Spleen (tissue), 13 donors: Measurements from ENCODE around the gene SH3RF3. TPM values are rescaled to one million over a fixed set of nuclear protein-coding genes. Genes with fewer than 3 reads are reported as not detected.

Experiments used
- DNase-seq: peaks from one replicate; pipeline ENCODE4 v3.0.0-alpha.2; 2020
- H3K27ac ChIP-seq, 8 donors: fragments of 200-600 bp; sonication (generic) in 7 of 8; 1 replicate in 4 of 8; 2 replicates in 4 of 8; pipeline versions ENCODE4 v1.5.0 to v1.8.0; 2016 to 2021; ENCODE audit warnings: inconsistent platforms in 4 of 8, mild to moderate bottlenecking in 4 of 8, moderate library complexity in 1 of 8
- H3K27me3 ChIP-seq, 7 donors: fragments of 200-600 bp; sonication (generic) in 6 of 7; replicated peaks in 1 of 7; 1 replicate in 4 of 7; 2 replicates in 3 of 7; pipeline versions ENCODE4 v1.5.0 to v1.8.0; 2016 to 2021; ENCODE audit warnings: inconsistent platforms in 3 of 7, mild to moderate bottlenecking in 1 of 7
- H3K36me3 ChIP-seq, 6 donors: fragments of 200-600 bp; sonication (generic) in 5 of 6; 1 replicate in 4 of 6; 2 replicates in 2 of 6; pipeline versions ENCODE4 v1.5.0 to v1.8.0; 2016 to 2021; ENCODE audit warnings: inconsistent platforms in 2 of 6
- H3K4me1 ChIP-seq, 6 donors: fragments of 200-600 bp; sonication (generic) in 5 of 6; 1 replicate in 3 of 6; 2 replicates in 3 of 6; pipeline versions ENCODE4 v1.5.0 to v1.8.0; 2016 to 2021; ENCODE audit warnings: inconsistent platforms in 3 of 6
- H3K4me3 ChIP-seq, 8 donors: fragments of 200-600 bp; sonication (generic) in 7 of 8; 1 replicate in 4 of 8; 2 replicates in 4 of 8; pipeline versions ENCODE4 v1.5.0 to v1.8.0; 2016 to 2021; ENCODE audit warnings: inconsistent platforms in 4 of 8, mild to moderate bottlenecking in 4 of 8, moderate library complexity in 2 of 8
- H3K9me3 ChIP-seq, 8 donors: fragments of 200-600 bp; sonication (generic) in 7 of 8; 1 replicate in 4 of 8; 2 replicates in 4 of 8; pipeline versions ENCODE4 v1.5.0 to v1.8.0; 2016 to 2021; ENCODE audit warnings: inconsistent platforms in 4 of 8
- CTCF ChIP-seq, 11 experiments: fragments of 200-600 bp in 7 of 11; fragments of 450-650 bp in 4 of 11; sonication (generic) in 4 of 11; IDR thresholded peaks in 8 of 11; conservative IDR thresholded peaks in 3 of 11; 1 replicate in 7 of 11; 2 replicates in 4 of 11; pipeline versions ENCODE4 v1.4.0 to v1.8.0; 2016 to 2021; ENCODE audit warnings: antibody characterized with exemption in 11 of 11, inconsistent platforms in 4 of 11, mild to moderate bottlenecking in 1 of 11
- POLR2A ChIP-seq, 3 donors: fragments of 450-650 bp; IDR thresholded peaks; one replicate each; pipeline ENCODE4 v1.5.1; 2017; ENCODE audit warnings: antibody characterized with exemption in 3 of 3, mild to moderate bottlenecking in 1 of 3
- POLR2AphosphoS5 ChIP-seq, 3 donors: sonication (generic); formaldehyde crosslinking; IDR thresholded peaks; one replicate each; pipeline ENCODE4 v1.5.1; 2017; ENCODE audit warnings: antibody characterized with exemption in 3 of 3
- WGBS, 5 donors: extraction: QIAGEN DNeasy Blood & Tissue Kit in 3 of 5; methylation state at CpG; one replicate each; pipeline versions ENCODE4 v1.1.5 to v1.1.7; 2013 to 2018; 5-methylcytosine and 5-hydroxymethylcytosine counted together
- intact Hi-C: fragments of 100-400 bp; cut with DNase I; formaldehyde crosslinking; loops from one replicate; pipeline ENCODE4 v1.15.0; 2023; ENCODE audit warnings: low total_unique reads
- long read RNA-seq, 2 donors: transcript quantifications; one replicate each; lab custom pipeline, GENCODE V29; 2026
- polyA plus RNA-seq, 3 donors: library from polyadenylated mRNA; stranded (reverse); fragments of 200-250 nt; gene quantifications; one replicate each; pipeline ENCODE4 v1.2.1, GENCODE V29; 2013
- total RNA-seq, 7 donors: library from RNA; depleted of rRNA in 3 of 7; stranded (reverse); fragments of >200 nt in 3 of 7; fragmentation: NEBNext Ultra II Directional in 4 of 7; extraction: Animal tissue kit (Norgen Biotek cat#: 25700) in 4 of 7; gene quantifications; one replicate each; pipeline versions ENCODE4 v1.1.0 to v1.2.1, GENCODE V29; 2016 to 2021
- donor health status: healthy with polysubstance abuse.
- donor health status: DM: no; HTN: no; CAD: no; lungs with moderate emphysema.
- donor health status: DM: no; HTN: no; CAD: no.
- donor health status: Bipolar disorder and iron deficiency.
- donor health status: healthy.
- donor health status: DM: no; HTN: no; CAD: no.
- donor health status: DM: yes; HTN: yes; CAD: no.

Gene SH3RF3
- total RNA-seq (1 to 10 TPM; 3.1 to 7.6 (median 5.3) TPM), polyA plus RNA-seq (1 to 10 TPM; 1.3 to 2.5 (median 1.5) TPM)
- long read RNA-seq, donor 1: 0 reads
- long read RNA-seq, donor 2: 0 reads

GRCh38 chr2:109128616-109129355, at the start of gene SH3RF3:
SH3RF3 (plus strand) TSS chr2:109129205.
- peak; percentile 89 for DNase-seq
- peaks cover 11 to 49% (median 33%) of the 10 kb centered on the region in 6 donors for H3K4me1 ChIP-seq
- intact Hi-C loops: no loop called here
- H3K9me3 ChIP-seq: no peaks in the 10 kb centered on the region
- peaks cover 0 to 79% (median 25%) of the 10 kb centered on the region in 7 donors for H3K27me3 ChIP-seq
- H3K27ac ChIP-seq: peak within 1 kb of the TSS in 6 of 8 donors; percentile 34 to 81 (median 60)
- 0 to 1% (median 1%) methylated on average over 12 to 85 of the region's 85 CpGs for WGBS, 5 donors
- TF ChIP-seq CTCF (IDR thresholded peaks at IDR 0.05 in 8 of 11, conservative IDR thresholded peaks at IDR 0.05 in 3 of 11) (peak in 2 of 11 experiments; percentile 2 to 16), POLR2A (IDR thresholded peaks at IDR 0.05) (no peak), POLR2AphosphoS5 (IDR thresholded peaks at IDR 0.05) (peak in 2 of 3 donors; percentile 50 to 65)
- peak within 1 kb of the TSS; percentile 59 to 88 (median 76) for H3K4me3 ChIP-seq
- H3K36me3 ChIP-seq: no peaks in the 10 kb centered on the region

DNA sequence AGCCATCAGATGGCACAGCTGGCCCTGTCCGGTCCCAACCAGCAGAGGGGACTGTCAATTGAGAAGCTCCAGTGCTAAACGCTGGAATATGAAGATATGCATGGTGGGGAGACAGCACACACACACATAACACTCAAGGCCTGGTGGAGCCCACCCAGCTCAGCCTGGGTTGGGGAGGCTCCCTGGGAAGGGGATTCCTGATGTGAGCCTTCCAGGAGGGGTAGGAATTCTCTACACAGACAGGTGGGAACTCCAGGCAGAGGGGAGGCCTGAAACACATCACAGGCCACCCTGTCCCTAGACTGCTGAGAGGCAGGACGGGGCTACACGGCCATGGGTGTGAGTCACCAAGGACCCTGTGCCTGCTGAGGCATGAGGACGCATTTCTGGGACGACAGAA, 49.4 kb upstream of the SH3RF3 start:
- Histone ChIP-seq H3K27ac (no peak overlapping the region), H3K4me1 (no peaks in the 10 kb centered on the region), H3K4me3 (no peak overlapping the region), H3K27me3 (peaks cover 0 to 8% (median 0%) of the 10 kb centered on the region in 7 donors), H3K36me3 (no peaks in the 10 kb centered on the region), H3K9me3 (no peaks in the 10 kb centered on the region)
- WGBS, 5 donors: 71 to 89% (median 85%) methylated on average over 6 of the region's 6 CpGs
- DNase-seq: peak; percentile 59
- intact Hi-C loops: no loop called here
- no peak for TF ChIP-seq POLR2A (IDR thresholded peaks at IDR 0.05)
- no peak for TF ChIP-seq POLR2AphosphoS5 (IDR thresholded peaks at IDR 0.05)
- no peak for TF ChIP-seq CTCF (IDR thresholded peaks at IDR 0.05 in 8 of 11, conservative IDR thresholded peaks at IDR 0.05 in 3 of 11)

GRCh38 chr2:109080109-109080508, 48.9 kb upstream of the SH3RF3 start:
- DNase-seq: peak; percentile 35
- H3K27ac ChIP-seq: no peak overlapping the region
- TF ChIP-seq CTCF (IDR thresholded peaks at IDR 0.05 in 8 of 11, conservative IDR thresholded peaks at IDR 0.05 in 3 of 11) (no peak), POLR2A (IDR thresholded peaks at IDR 0.05) (no peak), POLR2AphosphoS5 (IDR thresholded peaks at IDR 0.05) (no peak)
- no peaks in the 10 kb centered on the region for H3K4me1 ChIP-seq
- peaks cover 0 to 8% (median 0%) of the 10 kb centered on the region in 7 donors for H3K27me3 ChIP-seq
- intact Hi-C loops: no loop called here
- H3K9me3 ChIP-seq: no peaks in the 10 kb centered on the region
- 78 to 83% (median 82%) methylated on average over 6 of the region's 6 CpGs for WGBS, 5 donors
- H3K36me3 ChIP-seq: no peaks in the 10 kb centered on the region
- no peak overlapping the region for H3K4me3 ChIP-seq

GRCh38 chr2:109080757-109081156, 48.2 kb upstream of the SH3RF3 start:
- 62 to 73% (median 66%) methylated on average over 3 of the region's 3 CpGs for WGBS, 5 donors
- Histone ChIP-seq H3K27ac (no peak overlapping the region), H3K4me3 (no peak overlapping the region), H3K9me3 (peaks cover 0 to under 1% (median 0%) of the 10 kb centered on the region in 8 donors), H3K36me3 (no peaks in the 10 kb centered on the region), H3K4me1 (no peaks in the 10 kb centered on the region), H3K27me3 (peaks cover 0 to 8% (median 0%) of the 10 kb centered on the region in 7 donors)
- intact Hi-C loops: no loop called here
- DNase-seq: peak; percentile 17
- TF ChIP-seq CTCF (IDR thresholded peaks at IDR 0.05 in 8 of 11, conservative IDR thresholded peaks at IDR 0.05 in 3 of 11) (no peak), POLR2AphosphoS5 (IDR thresholded peaks at IDR 0.05) (no peak), POLR2A (IDR thresholded peaks at IDR 0.05) (no peak)
